H1 (cell line): ENCODE measurements around the gene SPAM1. TPM values are rescaled to one million over a fixed set of nuclear protein-coding genes. Genes with fewer than 3 reads are reported as not detected.

Experiments
- CTCF ChIA-PET: fragments of 300-600 bp; sonication (Branson Sonifier 250); formaldehyde crosslinking; loops from one replicate; lab custom pipeline; 2021; ENCODE audit not compliant: partially characterized antibody; lab: Charles Lee
- POLR2A ChIA-PET: fragments of 300-600 bp; sonication (Branson Sonifier 250); formaldehyde crosslinking; loops from one replicate; lab custom pipeline; 2021; ENCODE audit warnings: inconsistent platforms; ENCODE audit not compliant: partially characterized antibody; lab: Charles Lee
- DNase-seq, 2 experiments: peaks; one replicate each; pipeline versions ENCODE4 v3.0.0 to v3.0.0-alpha.2; 2010 to 2022; ENCODE audit warnings: low spot score in 2 of 2, low read depth in 1 of 2, mixed read lengths in 1 of 2
- FAIRE-seq: peaks from 2 replicates; lab custom pipeline; 2011; peaks lifted over from hg19 to GRCh38; lab: Jason Lieb, UNC
- H2AFZ ChIP-seq: 2 replicates; pipeline ENCODE4 v1.8.1; 2012; ENCODE audit warnings: low read length, inconsistent platforms
- H2AK5ac ChIP-seq: 2 replicates; pipeline ENCODE4 v1.6.1; 2013; ENCODE audit warnings: low read depth, low read length
- H2BK120ac ChIP-seq: replicated peaks from 2 replicates; pipeline ENCODE3; 2013; ENCODE audit warnings: low read depth, low read length, inconsistent platforms
- H2BK12ac ChIP-seq: 2 replicates; pipeline ENCODE4 v1.6.1; 2013; ENCODE audit warnings: low read depth, low read length
- H2BK15ac ChIP-seq: 2 replicates; pipeline ENCODE4 v1.6.1; 2013; ENCODE audit warnings: low read length
- H2BK20ac ChIP-seq: 2 replicates; pipeline ENCODE4 v1.6.1; 2013; ENCODE audit warnings: low read length
- H2BK5ac ChIP-seq: 2 replicates; pipeline ENCODE4 v1.6.1; 2013; ENCODE audit warnings: low read depth, low read length
- H3K14ac ChIP-seq: 2 replicates; pipeline ENCODE4 v1.6.1; 2013; ENCODE audit warnings: inconsistent platforms; ENCODE audit not compliant: insufficient read length
- H3K18ac ChIP-seq: 2 replicates; pipeline ENCODE4 v1.6.1; 2013; ENCODE audit warnings: low read length; ENCODE audit errors: extremely low read depth
- H3K23ac ChIP-seq: 2 replicates; pipeline ENCODE4 v1.6.1; 2013; ENCODE audit warnings: inconsistent platforms; ENCODE audit not compliant: insufficient read length
- H3K23me2 ChIP-seq: 2 replicates; pipeline ENCODE4 v1.6.1; 2013; ENCODE audit warnings: low read depth, low read length
- H3K27ac ChIP-seq: 2 replicates; pipeline ENCODE4 v1.6.1; 2011; ENCODE audit warnings: low read depth, low read length, inconsistent platforms
- H3K27me3 ChIP-seq, 4 experiments: replicated peaks in 1 of 4; 1 replicate in 1 of 4; 2 replicates in 3 of 4; pipeline versions ENCODE4 v1.6.1 to v1.8.1; 2011 to 2013; ENCODE audit warnings: low read length in 3 of 4, mild to moderate bottlenecking in 3 of 4, inconsistent platforms in 2 of 4, mixed read lengths in 2 of 4, moderate library complexity in 1 of 4; ENCODE audit not compliant: control insufficient read depth in 3 of 4, insufficient read depth in 3 of 4; ENCODE audit errors: extremely low read depth in 1 of 4
- H3K36me3 ChIP-seq, 4 experiments: 2 replicates each; pipeline versions ENCODE4 v1.6.1 to v1.8.1; 2011 to 2013; ENCODE audit warnings: mild to moderate bottlenecking in 4 of 4, low read length in 3 of 4, moderate library complexity in 2 of 4, control low read depth in 1 of 4, inconsistent platforms in 1 of 4; ENCODE audit not compliant: insufficient read depth in 4 of 4, control insufficient read depth in 2 of 4
- H3K4ac ChIP-seq: replicated peaks from 2 replicates; pipeline ENCODE3; 2013; ENCODE audit warnings: low read length, low read depth, mixed read lengths, inconsistent platforms; ENCODE audit not compliant: insufficient read length
- H3K4me1 ChIP-seq, 4 experiments: replicated peaks in 1 of 4; 1 replicate in 1 of 4; 2 replicates in 3 of 4; pipeline versions ENCODE4 v1.6.1 to v1.8.1; 2011 to 2013; ENCODE audit warnings: low read length in 3 of 4, inconsistent platforms in 2 of 4, mixed read lengths in 1 of 4; ENCODE audit not compliant: insufficient read depth in 4 of 4, control insufficient read depth in 3 of 4
- H3K4me2 ChIP-seq, 2 experiments: 2 replicates each; pipeline versions ENCODE4 v1.6.1 to v1.8.1; 2011 to 2013; ENCODE audit warnings: low read depth in 2 of 2, low read length in 2 of 2, control low read depth in 1 of 2, inconsistent platforms in 1 of 2, mild to moderate bottlenecking in 1 of 2; ENCODE audit not compliant: insufficient read depth in 1 of 2
- H3K4me3 ChIP-seq, 4 experiments: fragments of 200-600, 300-600 bp in 1 of 4; sonication (generic), shearing (Covaris generic), sonication (Bioruptor Twin) in 1 of 4; 2 replicates each; pipeline versions ENCODE4 v1.5.1 to v1.8.1; 2011 to 2016; ENCODE audit warnings: low read length in 4 of 4, low read depth in 3 of 4, control low read depth in 2 of 4, inconsistent platforms in 2 of 4, mild to moderate bottlenecking in 2 of 4, mixed read lengths in 1 of 4, moderate library complexity in 1 of 4; ENCODE audit not compliant: insufficient read depth in 2 of 4; ENCODE audit errors: extremely low read depth in 1 of 4
- H3K56ac ChIP-seq: replicated peaks from 2 replicates; pipeline ENCODE3; 2013; ENCODE audit warnings: low read depth, mild to moderate bottlenecking, mixed read lengths, low read length, inconsistent platforms; ENCODE audit not compliant: insufficient read length
- H3K79me1 ChIP-seq: 2 replicates; pipeline ENCODE4 v1.6.1; 2013; ENCODE audit warnings: low read depth, low read length, control low read depth
- H3K79me2 ChIP-seq, 2 experiments: 2 replicates each; pipeline versions ENCODE4 v1.6.1 to v1.8.1; 2012 to 2013; ENCODE audit warnings: low read length in 2 of 2, mild to moderate bottlenecking in 2 of 2, inconsistent platforms in 1 of 2; ENCODE audit not compliant: insufficient read depth in 2 of 2, control insufficient read depth in 1 of 2
- H3K9ac ChIP-seq, 4 experiments: replicated peaks in 1 of 4; 1 replicate in 1 of 4; 2 replicates in 3 of 4; pipeline versions ENCODE4 v1.6.1 to v1.8.1; 2011 to 2013; ENCODE audit warnings: low read depth in 3 of 4, low read length in 3 of 4, control low read depth in 2 of 4, mild to moderate bottlenecking in 2 of 4, moderate library complexity in 2 of 4, inconsistent platforms in 1 of 4; ENCODE audit errors: extremely low read depth in 1 of 4
- H3K9me3 ChIP-seq, 2 experiments: 2 replicates each; pipeline versions ENCODE4 v1.6.1 to v1.8.1; 2012 to 2013; ENCODE audit warnings: mild to moderate bottlenecking in 2 of 2, moderate library complexity in 2 of 2, control low read depth in 1 of 2, inconsistent platforms in 1 of 2, low read depth in 1 of 2, low read length in 1 of 2, mixed read lengths in 1 of 2; ENCODE audit not compliant: insufficient read depth in 2 of 2
- H4K20me1 ChIP-seq, 2 experiments: replicated peaks in 1 of 2; 2 replicates each; pipeline versions ENCODE3 to v1.8.1; 2011 to 2013; ENCODE audit warnings: inconsistent platforms in 2 of 2, low read length in 2 of 2, mild to moderate bottlenecking in 1 of 2; ENCODE audit not compliant: insufficient read depth in 2 of 2, control insufficient read depth in 1 of 2
- H4K5ac ChIP-seq: 2 replicates; pipeline ENCODE4 v1.6.1; 2013; ENCODE audit warnings: low read length, low read depth, mixed read lengths, inconsistent platforms; ENCODE audit not compliant: insufficient read length
- H4K8ac ChIP-seq: 2 replicates; pipeline ENCODE4 v1.8.0; 2013; ENCODE audit warnings: mild to moderate bottlenecking, moderate library complexity, low read length, inconsistent platforms; ENCODE audit not compliant: insufficient read depth; ENCODE audit errors: extremely low read depth
- H4K91ac ChIP-seq: replicated peaks from 2 replicates; pipeline ENCODE3; 2013; ENCODE audit warnings: low read length, mixed read lengths, inconsistent platforms; ENCODE audit not compliant: insufficient read length
- CHD1 ChIP-seq: IDR thresholded peaks from 2 replicates; pipeline ENCODE4 v1.6.1; 2012; ENCODE audit warnings: low read depth, low read length, improper control_type of control experiment
- MAX ChIP-seq: IDR thresholded peaks from 2 replicates; pipeline ENCODE4 v1.6.1; 2012; ENCODE audit warnings: inconsistent platforms
- RAD21 ChIP-seq, 2 experiments: IDR thresholded peaks in 1 of 2; conservative IDR thresholded peaks in 1 of 2; 2 replicates each; pipeline ENCODE4 v1.6.1; 2011; ENCODE audit warnings: low read depth in 2 of 2, low read length in 2 of 2, improper control_type of control experiment in 1 of 2, inconsistent platforms in 1 of 2, mild to moderate bottlenecking in 1 of 2, moderate library complexity in 1 of 2
- YY1 ChIP-seq: IDR thresholded peaks from 2 replicates; pipeline ENCODE4 v1.6.1; 2011; ENCODE audit warnings: low read depth, mild to moderate bottlenecking, low read length
- ZNF274 ChIP-seq: IDR thresholded peaks from 2 replicates; pipeline ENCODE4 v1.7.0; 2012; ENCODE audit warnings: low read length, borderline replicate concordance; ENCODE audit errors: extremely low read depth
- WGBS, 2 experiments: shearing (Covaris generic) in 1 of 2; methylation state at CpG; one replicate each; pipeline versions ENCODE4 v1.1.6 to v1.1.7; 2013 to 2015; ENCODE audit warnings: low lambda C conversion rate in 2 of 2, mixed read lengths in 2 of 2, inconsistent platforms in 1 of 2, low coverage in 1 of 2, missing lambda C conversion rate in 1 of 2; ENCODE audit not compliant: insufficient replicate concordance in 2 of 2, insufficient coverage in 1 of 2, insufficient read length in 1 of 2; ENCODE audit errors: extremely low coverage in 1 of 2, missing lambda C conversion rate in 1 of 2; 5-methylcytosine and 5-hydroxymethylcytosine counted together
- polyA plus RNA-seq, 7 experiments: library from polyadenylated mRNA; depleted of rRNA in 3 of 7; stranded (reverse) in 5 of 7; unstranded in 2 of 7; fragments of >200 nt in 5 of 7; fragments of 200-250 nt in 2 of 7; gene quantifications; 1 replicate in 5 of 7; 2 replicates in 1 of 7; 4 replicates in 1 of 7; pipeline versions ENCODE4 v1.2.1 to v1.2.3, GENCODE V29; 2011 to 2013; ENCODE audit warnings: missing spikeins in 2 of 7, mixed read lengths in 2 of 7
- total RNA-seq: library from RNA; stranded (reverse); fragmentation: NEBNext Ultra II Directional; extraction: Animal tissue kit (Norgen Biotek cat#: 25700); gene quantifications from 2 replicates; pipeline ENCODE4 v1.2.1, GENCODE V29; 2021

The SPAM1 gene
- total and polyA plus RNA-seq, 2 of the 8 experiments (the other 6 are each of a cell fraction or from before 2014, with no cell fraction given) = not detected

- no peaks in the 10 kb centered on the region for H3K36me3 ChIP-seq
- no peak overlapping the region for H3K9ac ChIP-seq
- no peak overlapping the region for H3K23ac ChIP-seq
- no peak overlapping the region for H2BK15ac ChIP-seq
- H3K27ac ChIP-seq = no peak overlapping the region
- H3K4me2 ChIP-seq = no peak overlapping the region
- H3K9me3 ChIP-seq = no peaks in the 10 kb centered on the region
- H4K5ac ChIP-seq = no peak overlapping the region
- POLR2A ChIA-PET = no interaction called here
- FAIRE-seq (no peak), DNase-seq (no peak)
- H3K4me1 ChIP-seq = peaks cover 0 to 6% (median 1%) of the 10 kb centered on the region in 4 experiments; a peak in 1 of 7 replicates
- no peaks in the 10 kb centered on the region for H3K79me1 ChIP-seq
- peaks cover 3% of the 10 kb centered on the region; the same call in 1 of the 2 replicates for H3K23me2 ChIP-seq
- H4K91ac ChIP-seq = no peak overlapping the region
- H3K4ac ChIP-seq = no peak overlapping the region
- no peak overlapping the region for H3K18ac ChIP-seq
- no peak for TF ChIP-seq MAX
- no peak for TF ChIP-seq CHD1
- no peak for TF ChIP-seq YY1
- TF ChIP-seq RAD21 (IDR thresholded peaks at IDR 0.05 in 1 of 2, conservative IDR thresholded peaks at IDR 0.05 in 1 of 2; ENCODE audit: low read depth in 2 of 2, low read length in 2 of 2) = no peak
- TF ChIP-seq ZNF274 = no peak
- CTCF ChIA-PET = no interaction called here
- H2BK12ac ChIP-seq = no peak overlapping the region
- no peak overlapping the region for H3K56ac ChIP-seq
- H3K27me3 ChIP-seq = no peaks in the 10 kb centered on the region
- no peak overlapping the region for H2BK20ac ChIP-seq
- 86% methylated on average over 6 of the region's 6 CpGs; no CpG with 5 or more reads in 1 of the 2 experiments for WGBS, 2 experiments
- no peaks in the 10 kb centered on the region for H3K79me2 ChIP-seq
- no peak overlapping the region for H2AK5ac ChIP-seq
- no peak overlapping the region for H2BK5ac ChIP-seq
- no peak overlapping the region for H4K8ac ChIP-seq
- no peak overlapping the region for H2BK120ac ChIP-seq
- H3K14ac ChIP-seq = no peak overlapping the region
- H4K20me1 ChIP-seq = no peaks in the 10 kb centered on the region
- H2AFZ ChIP-seq = no peak overlapping the region
- H3K4me3 ChIP-seq = no peak overlapping the region
Measured at GRCh38 chr7:123996327-123996625, 71.2 kb downstream of the SPAM1 start.
